ENCODE data around the gene DSG4.

The DSG4 gene

GRCh38 chr18:31447530-31448191 lies 71.1 kb downstream of the DSG4 start, which contains the start of gene DSG3:
DSG3 (plus strand) TSS chr18:31447741; CDS start chr18:31447878, 137 bp downstream.
- DNase-seq (ENCODE audit: low spot score), result no peak

- DNase-seq (ENCODE audit: low spot score), result no peak
These were observed 73.8 kb downstream of the DSG4 start for GRCh38 chr18:31450409-31450808.

DNA sequence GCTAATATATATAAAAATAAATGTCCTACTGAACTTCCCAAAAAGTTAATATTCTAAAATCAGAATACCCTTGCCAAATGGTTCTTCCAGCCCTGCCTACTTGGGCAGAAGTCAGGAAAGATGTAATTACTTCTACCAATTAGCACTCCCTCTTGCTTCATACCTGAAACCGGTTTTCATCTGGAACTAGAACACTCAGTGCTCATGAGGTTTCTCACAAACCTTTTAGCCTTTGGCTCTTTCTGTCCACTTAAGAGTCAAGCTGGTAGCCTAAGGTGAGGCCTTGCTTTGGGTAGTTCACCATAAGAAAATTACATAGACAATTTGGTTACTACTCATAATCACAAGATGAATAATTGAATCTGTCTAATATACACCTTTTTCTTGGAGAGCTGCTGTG lies 75.0 kb downstream of the DSG4 start:
- DNase-seq (ENCODE audit: low spot score), result no peak

DNA sequence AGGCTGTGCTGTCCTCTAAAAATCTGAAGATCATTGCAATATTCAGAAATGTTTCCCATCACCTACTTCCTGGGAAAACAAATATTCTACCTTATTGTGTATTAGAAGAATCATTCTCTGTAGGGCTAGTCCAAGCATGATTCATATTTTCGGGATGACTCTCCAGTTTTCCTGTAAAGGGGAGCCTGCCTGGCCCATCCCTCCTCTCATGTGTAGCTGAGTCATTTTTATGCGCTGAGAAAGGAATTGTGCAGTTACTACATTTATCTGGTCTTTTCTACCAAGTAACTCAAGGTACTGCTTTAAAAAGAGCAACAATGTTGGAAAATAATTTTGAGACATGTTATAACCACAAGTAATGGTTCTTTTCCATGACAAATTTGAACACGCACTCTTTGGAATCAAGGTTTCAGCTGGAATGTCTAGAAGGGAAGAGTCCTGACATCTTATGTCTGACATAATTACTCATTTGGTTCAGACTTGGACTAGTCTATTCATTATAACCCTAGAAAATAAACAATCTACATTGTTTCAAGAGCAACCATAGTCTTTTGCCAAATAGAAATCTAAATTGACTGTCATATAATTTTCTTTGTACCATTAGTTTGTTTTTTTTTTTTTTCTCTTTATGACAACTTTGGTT lies 77.6 kb downstream of the DSG4 start:
- no peak for DNase-seq (ENCODE audit: low spot score)
